GM12873 (cell line): ENCODE results near the gene LMAN1L.

ENCODE experiments used
- CTCF ChIP-seq: IDR thresholded peaks from 2 replicates; pipeline ENCODE4 v1.5.1; 2012; ENCODE audit warnings: low read depth, mild to moderate bottlenecking, moderate library complexity, low read length, control low read depth; ENCODE audit not compliant: insufficient read depth; ENCODE audit errors: missing control alignments

LMAN1L gene

DNA sequence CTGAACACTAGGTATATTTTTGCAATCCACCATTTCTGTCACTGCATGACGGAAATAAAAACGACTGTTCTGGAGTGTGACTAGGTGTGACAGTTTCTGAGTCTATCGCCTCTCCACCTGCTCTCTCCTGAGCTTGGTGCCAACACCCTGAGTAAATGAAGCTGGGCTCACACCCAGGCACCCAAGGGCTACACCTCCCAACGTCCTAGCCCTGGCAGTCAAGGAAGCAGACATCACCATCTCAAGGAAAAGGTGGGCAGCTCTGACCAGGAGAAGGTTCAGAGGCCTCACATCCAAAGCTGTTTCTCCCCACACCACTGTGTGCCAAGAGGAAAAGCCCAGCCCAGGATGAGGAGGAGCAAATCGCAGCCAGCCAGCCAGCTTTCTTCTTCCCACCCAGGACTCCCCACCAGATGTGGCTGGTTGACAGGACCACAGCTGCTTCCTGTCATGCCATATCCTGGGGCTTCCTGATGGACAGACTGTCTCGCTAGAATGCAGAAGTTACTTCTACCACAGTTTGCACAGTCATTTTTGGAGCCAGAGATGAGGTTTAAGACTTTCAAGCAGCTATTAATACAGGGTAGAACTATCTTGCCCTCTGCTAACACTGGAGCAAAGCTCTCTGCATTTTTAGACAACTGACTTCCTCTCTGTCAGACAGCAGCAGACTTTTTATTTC lies 57.2 kb downstream of the LMAN1L start:
- no peak for TF ChIP-seq CTCF

- no peak for TF ChIP-seq CTCF
These were observed 58.0 kb downstream of the LMAN1L start for GRCh38 chr15:74870436-74871215.

DNA sequence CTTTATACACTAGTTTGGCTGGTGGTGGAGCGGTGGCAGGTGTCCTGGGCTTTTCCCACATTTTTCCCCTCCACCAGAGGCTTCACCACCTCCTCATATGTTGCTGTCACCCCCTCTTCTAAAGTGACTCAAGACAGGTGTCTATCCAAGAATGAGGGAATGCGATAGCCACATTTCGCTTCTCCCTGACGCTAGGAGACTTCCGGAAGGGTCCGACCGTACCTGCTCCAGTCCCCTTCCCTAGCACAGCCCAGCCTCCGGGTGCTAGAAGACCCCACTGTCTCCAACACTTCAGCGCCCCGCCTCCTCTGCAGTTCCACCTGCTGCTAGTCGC lies 60.0 kb downstream of the LMAN1L start:
- no peak for TF ChIP-seq CTCF

GRCh38 chr15:74873036-74873755 lies 60.6 kb downstream of the LMAN1L start, which contains the start of gene SCAMP2:
Gene SCAMP2, minus strand, starts transcription at chr15:74873365. Its CDS starts 110 bp downstream, at chr15:74873255.
- no peak for TF ChIP-seq CTCF

- TF ChIP-seq CTCF, result no peak
These were observed 61.3 kb downstream of the LMAN1L start for GRCh38 chr15:74873756-74874424.
